HCT116 (cell line): ENCODE data around the gene CLDN9. TPM values are rescaled to one million over a fixed set of nuclear protein-coding genes. Genes with fewer than 3 reads are reported as not detected.

Source experiments
- ATAC-seq: fragments of 200-7000 bp; cut with Tn5 transposase; 2 replicates; pipeline ENCODE4 v1.9.1; 2020; ENCODE audit warnings: mild to moderate bottlenecking, moderate library complexity
- BruUV-seq: library from RNA; stranded (reverse); fragments of 400-500 nt; replicated peaks from 2 replicates; lab custom pipeline; 2021; lab: Mats Ljungman, UMichigan
- CTCF ChIA-PET: fragments of 300-600 bp; sonication (Branson Sonifier 250); formaldehyde crosslinking; loops from one replicate; lab custom pipeline; 2021; ENCODE audit warnings: antibody characterized with exemption; lab: Charles Lee
- POLR2A ChIA-PET: fragments of 300-600, 350-600 bp; sonication (Branson Sonifier 250); formaldehyde crosslinking; loops from one replicate; lab custom pipeline; 2021; ENCODE audit warnings: antibody characterized with exemption; lab: Charles Lee
- RAD21 ChIA-PET, 2 experiments: fragments of 300-600 bp; sonication (Branson Sonifier 250); formaldehyde crosslinking; loops; one replicate each; lab custom pipeline; 2023; ENCODE audit warnings: low total read pairs in 2 of 2; ENCODE audit not compliant: uncharacterized antibody in 2 of 2, unreplicated experiment in 2 of 2, low non-redundant PET in 1 of 2; lab: Charles Lee
- DNase-seq: peaks from one replicate; pipeline ENCODE4 v3.0.0-alpha.2; 2010; ENCODE audit warnings: low read depth, low spot score
- H2AFZ ChIP-seq: fragments of 200-600 bp; shearing (Covaris generic), sonication (generic); 2 replicates; pipeline ENCODE4 v1.6.1; 2017; ENCODE audit warnings: low read depth, mixed run types, mixed read lengths, antibody characterized with exemption, low read length; ENCODE audit not compliant: poor library complexity, severe bottlenecking
- H3K27ac ChIP-seq: 2 replicates; pipeline ENCODE4 v1.5.1; 2012; ENCODE audit warnings: low read depth, low read length
- H3K27me3 ChIP-seq: fragments of 200-600 bp; sonication (generic); 2 replicates; pipeline ENCODE4 v1.6.1; 2016; ENCODE audit warnings: mixed run types, low read length, mixed read lengths; ENCODE audit not compliant: insufficient read depth
- H3K36me3 ChIP-seq, 2 experiments: fragments of 200-500 bp in 1 of 2; fragments of 200-600 bp in 1 of 2; sonication (Bioruptor generic) in 1 of 2; sonication (generic) in 1 of 2; 2 replicates each; pipeline versions ENCODE4 v1.5.1 to v1.6.1; 2014 to 2016; ENCODE audit warnings: low read length in 2 of 2, inconsistent platforms in 1 of 2, mixed read lengths in 1 of 2, mixed run types in 1 of 2; ENCODE audit not compliant: insufficient read depth in 2 of 2, control insufficient read depth in 1 of 2
- H3K4me1 ChIP-seq, 2 experiments: fragments of 200-600 bp in 1 of 2; sonication (generic) in 1 of 2; 2 replicates each; pipeline versions ENCODE4 v1.5.1 to v1.6.1; 2012 to 2017; ENCODE audit warnings: low read length in 2 of 2, inconsistent platforms in 1 of 2, mild to moderate bottlenecking in 1 of 2, mixed read lengths in 1 of 2, mixed run types in 1 of 2, moderate library complexity in 1 of 2; ENCODE audit not compliant: insufficient read depth in 2 of 2, control insufficient read depth in 1 of 2
- H3K4me2 ChIP-seq: fragments of 200-600 bp; sonication (generic); 2 replicates; pipeline ENCODE4 v1.6.1; 2017; ENCODE audit warnings: mixed run types, low read length, mixed read lengths
- H3K4me3 ChIP-seq, 2 experiments: fragments of 200-600 bp in 1 of 2; sonication (generic) in 1 of 2; replicated peaks in 1 of 2; 2 replicates each; pipeline ENCODE4 v1.5.1; 2011 to 2016; ENCODE audit warnings: low read length in 2 of 2, control low read depth in 1 of 2, low read depth in 1 of 2, mild to moderate bottlenecking in 1 of 2, mixed read lengths in 1 of 2, mixed run types in 1 of 2
- H3K79me2 ChIP-seq: fragments of 200-600 bp; sonication (generic); 2 replicates; pipeline ENCODE4 v1.6.1; 2017; ENCODE audit warnings: mild to moderate bottlenecking, mixed run types, low read length, moderate library complexity, mixed read lengths; ENCODE audit not compliant: insufficient read depth
- H3K9ac ChIP-seq: fragments of 200-600 bp; sonication (generic); 2 replicates; pipeline ENCODE4 v1.6.1; 2016; ENCODE audit warnings: low read length, mixed read lengths
- H3K9me2 ChIP-seq: fragments of 200-600 bp; sonication (generic), shearing (Covaris generic); 2 replicates; pipeline ENCODE4 v1.6.1; 2017; ENCODE audit warnings: mixed run types, mild to moderate bottlenecking, moderate library complexity; ENCODE audit not compliant: insufficient read depth
- H3K9me3 ChIP-seq, 2 experiments: fragments of 200-500 bp in 1 of 2; fragments of 200-600 bp in 1 of 2; sonication (Bioruptor generic) in 1 of 2; sonication (generic) in 1 of 2; 2 replicates each; pipeline ENCODE4 v1.6.1; 2014 to 2017; ENCODE audit warnings: low read length in 2 of 2, mixed read lengths in 2 of 2, inconsistent platforms in 1 of 2, low read depth in 1 of 2, mild to moderate bottlenecking in 1 of 2, mixed run types in 1 of 2, moderate library complexity in 1 of 2; ENCODE audit not compliant: control insufficient read depth in 1 of 2, insufficient read depth in 1 of 2
- H4K20me1 ChIP-seq: fragments of 200-600 bp; sonication (generic), shearing (Covaris generic); 2 replicates; pipeline ENCODE4 v1.6.1; 2017; ENCODE audit warnings: mixed run types, mild to moderate bottlenecking, moderate library complexity; ENCODE audit not compliant: insufficient read depth
- CBX3 ChIP-seq: IDR thresholded peaks from 2 replicates; pipeline ENCODE4 v1.6.1; 2012; ENCODE audit warnings: low read depth
- ELF1 ChIP-seq: IDR thresholded peaks from 2 replicates; pipeline ENCODE4 v1.6.1; 2012; ENCODE audit warnings: low read depth, borderline replicate concordance
- EZH2 ChIP-seq: fragments of 200-600 bp; sonication (generic); IDR thresholded peaks from 2 replicates; pipeline ENCODE4 v1.6.1; 2017; ENCODE audit warnings: antibody characterized with exemption, mixed run types
- EZH2phosphoT487 ChIP-seq: fragments of 200-600 bp; IDR thresholded peaks from 2 replicates; pipeline ENCODE4 v1.6.1; 2018; ENCODE audit warnings: antibody characterized with exemption, borderline replicate concordance
- FOSL1 ChIP-seq: IDR thresholded peaks from 2 replicates; pipeline ENCODE4 v1.6.1; 2012; ENCODE audit warnings: low read depth
- JUND ChIP-seq: IDR thresholded peaks from 2 replicates; pipeline ENCODE4 v1.6.1; 2012
- POLR2AphosphoS5 ChIP-seq: IDR thresholded peaks from 2 replicates; pipeline ENCODE4 v1.6.1; 2011; ENCODE audit warnings: mild to moderate bottlenecking, low read depth, low read length, moderate library complexity
- SIN3A ChIP-seq: IDR thresholded peaks from 2 replicates; pipeline ENCODE4 v1.6.1; 2012; ENCODE audit warnings: low read depth
- SP1 ChIP-seq: IDR thresholded peaks from 2 replicates; pipeline ENCODE4 v1.6.1; 2012; ENCODE audit warnings: low read depth
- YY1 ChIP-seq: IDR thresholded peaks from 2 replicates; pipeline ENCODE4 v1.6.1; 2011; ENCODE audit warnings: low read length, low read depth, moderate library complexity, mild to moderate bottlenecking; ENCODE audit not compliant: insufficient replicate concordance; ENCODE audit errors: extremely low read depth
- ZNF274 ChIP-seq: fragments of 200-500 bp; sonication (Bioruptor generic); IDR thresholded peaks from 2 replicates; pipeline ENCODE4 v1.6.1; 2014; ENCODE audit warnings: mild to moderate bottlenecking, low read depth, low read length, inconsistent platforms
- intact Hi-C: fragments of 100-400 bp; cut with micrococcal nuclease; formaldehyde crosslinking; loops from 2 replicates; pipeline ENCODE4 v1.10.0; 2022
- total RNA-seq: library from RNA; stranded (reverse); gene quantifications from one replicate; pipeline ENCODE4 v1.2.1, GENCODE V29; 2021; ENCODE audit not compliant: unreplicated experiment
- TF ChIP-seq, protein P1 (sequence below): IDR thresholded peaks from 2 replicates; pipeline ENCODE4 v1.6.1; 2011; ENCODE audit warnings: mild to moderate bottlenecking, low read length, moderate library complexity; ENCODE audit not compliant: insufficient replicate concordance; ENCODE audit errors: extremely low read depth
- TF ChIP-seq, protein P2 (sequence below): IDR thresholded peaks from 2 replicates; pipeline ENCODE4 v1.6.1; 2012
- TF ChIP-seq, protein P3 (sequence below): IDR thresholded peaks from 2 replicates; pipeline ENCODE4 v1.6.1; 2012; ENCODE audit warnings: low read depth
- TF ChIP-seq, protein P4 (sequence below): IDR thresholded peaks from 2 replicates; pipeline ENCODE4 v1.6.1; 2012

The CLDN9 gene
- total RNA-seq, 1 experiment from 2014 or later: 0.76 TPM

DNA sequence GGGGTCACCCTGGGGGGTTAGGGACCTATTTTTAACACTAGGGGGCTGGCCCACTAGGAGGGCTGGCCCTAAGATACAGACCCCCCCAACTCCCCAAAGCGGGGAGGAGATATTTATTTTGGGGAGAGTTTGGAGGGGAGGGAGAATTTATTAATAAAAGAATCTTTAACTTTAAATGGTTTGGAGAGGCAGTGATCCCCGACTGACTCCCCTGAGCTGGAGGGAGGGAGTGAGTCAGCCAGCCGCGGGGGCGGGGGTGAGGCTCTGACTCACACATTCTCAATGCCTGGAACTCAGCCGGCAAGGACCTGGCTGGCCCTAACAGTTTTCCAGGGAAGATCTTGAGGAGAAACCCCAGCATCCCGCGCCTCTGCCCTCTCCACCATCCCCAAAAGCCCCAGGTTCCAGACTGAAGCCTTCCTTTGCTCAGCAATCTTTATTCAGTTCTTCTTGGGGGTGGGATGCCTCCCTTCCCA, 9.5 kb downstream of the CLDN9 start:
- peak; percentile 20 for ATAC-seq
- ChIA-PET RAD21 (no interaction called here), CTCF (interaction anchor here (1.7 to 6.1 kb wide), 4 partner anchors 9 to 39 kb away, joined by 5 to 39 read pairs (median 13); no protein-coding TSS in a partner anchor), POLR2A (interaction anchor here (1.3 to 8.2 kb wide), 12 partner anchors 8 to 867 kb away, joined by 4 to 188 read pairs (median 6); partner anchors contain the start of genes KREMEN2, PAQR4 and TRAF7)
- H3K27me3 ChIP-seq: no peaks in the 10 kb centered on the region
- peaks cover 8 to 30% of the 10 kb centered on the region in 2 experiments; a peak in 2 of 4 replicates for H3K36me3 ChIP-seq
- no peaks in the 10 kb centered on the region for H4K20me1 ChIP-seq
- TF ChIP-seq, protein P1, sequence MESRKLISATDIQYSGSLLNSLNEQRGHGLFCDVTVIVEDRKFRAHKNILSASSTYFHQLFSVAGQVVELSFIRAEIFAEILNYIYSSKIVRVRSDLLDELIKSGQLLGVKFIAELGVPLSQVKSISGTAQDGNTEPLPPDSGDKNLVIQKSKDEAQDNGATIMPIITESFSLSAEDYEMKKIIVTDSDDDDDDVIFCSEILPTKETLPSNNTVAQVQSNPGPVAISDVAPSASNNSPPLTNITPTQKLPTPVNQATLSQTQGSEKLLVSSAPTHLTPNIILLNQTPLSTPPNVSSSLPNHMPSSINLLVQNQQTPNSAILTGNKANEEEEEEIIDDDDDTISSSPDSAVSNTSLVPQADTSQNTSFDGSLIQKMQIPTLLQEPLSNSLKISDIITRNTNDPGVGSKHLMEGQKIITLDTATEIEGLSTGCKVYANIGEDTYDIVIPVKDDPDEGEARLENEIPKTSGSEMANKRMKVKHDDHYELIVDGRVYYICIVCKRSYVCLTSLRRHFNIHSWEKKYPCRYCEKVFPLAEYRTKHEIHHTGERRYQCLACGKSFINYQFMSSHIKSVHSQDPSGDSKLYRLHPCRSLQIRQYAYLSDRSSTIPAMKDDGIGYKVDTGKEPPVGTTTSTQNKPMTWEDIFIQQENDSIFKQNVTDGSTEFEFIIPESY: peak; percentile 11
- TF ChIP-seq, protein P2, sequence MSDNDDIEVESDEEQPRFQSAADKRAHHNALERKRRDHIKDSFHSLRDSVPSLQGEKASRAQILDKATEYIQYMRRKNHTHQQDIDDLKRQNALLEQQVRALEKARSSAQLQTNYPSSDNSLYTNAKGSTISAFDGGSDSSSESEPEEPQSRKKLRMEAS: no peak
- TF ChIP-seq SP1 (no peak), EZH2 (no peak), SIN3A (no peak), CBX3 (no peak), ELF1 (no peak), FOSL1 (no peak), JUND (no peak), POLR2AphosphoS5 (peak; percentile 63), YY1 (no peak), ZNF274 (no peak), EZH2phosphoT487 (no peak)
- TF ChIP-seq, protein P3, sequence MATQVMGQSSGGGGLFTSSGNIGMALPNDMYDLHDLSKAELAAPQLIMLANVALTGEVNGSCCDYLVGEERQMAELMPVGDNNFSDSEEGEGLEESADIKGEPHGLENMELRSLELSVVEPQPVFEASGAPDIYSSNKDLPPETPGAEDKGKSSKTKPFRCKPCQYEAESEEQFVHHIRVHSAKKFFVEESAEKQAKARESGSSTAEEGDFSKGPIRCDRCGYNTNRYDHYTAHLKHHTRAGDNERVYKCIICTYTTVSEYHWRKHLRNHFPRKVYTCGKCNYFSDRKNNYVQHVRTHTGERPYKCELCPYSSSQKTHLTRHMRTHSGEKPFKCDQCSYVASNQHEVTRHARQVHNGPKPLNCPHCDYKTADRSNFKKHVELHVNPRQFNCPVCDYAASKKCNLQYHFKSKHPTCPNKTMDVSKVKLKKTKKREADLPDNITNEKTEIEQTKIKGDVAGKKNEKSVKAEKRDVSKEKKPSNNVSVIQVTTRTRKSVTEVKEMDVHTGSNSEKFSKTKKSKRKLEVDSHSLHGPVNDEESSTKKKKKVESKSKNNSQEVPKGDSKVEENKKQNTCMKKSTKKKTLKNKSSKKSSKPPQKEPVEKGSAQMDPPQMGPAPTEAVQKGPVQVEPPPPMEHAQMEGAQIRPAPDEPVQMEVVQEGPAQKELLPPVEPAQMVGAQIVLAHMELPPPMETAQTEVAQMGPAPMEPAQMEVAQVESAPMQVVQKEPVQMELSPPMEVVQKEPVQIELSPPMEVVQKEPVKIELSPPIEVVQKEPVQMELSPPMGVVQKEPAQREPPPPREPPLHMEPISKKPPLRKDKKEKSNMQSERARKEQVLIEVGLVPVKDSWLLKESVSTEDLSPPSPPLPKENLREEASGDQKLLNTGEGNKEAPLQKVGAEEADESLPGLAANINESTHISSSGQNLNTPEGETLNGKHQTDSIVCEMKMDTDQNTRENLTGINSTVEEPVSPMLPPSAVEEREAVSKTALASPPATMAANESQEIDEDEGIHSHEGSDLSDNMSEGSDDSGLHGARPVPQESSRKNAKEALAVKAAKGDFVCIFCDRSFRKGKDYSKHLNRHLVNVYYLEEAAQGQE: no peak
- TF ChIP-seq, protein P4, sequence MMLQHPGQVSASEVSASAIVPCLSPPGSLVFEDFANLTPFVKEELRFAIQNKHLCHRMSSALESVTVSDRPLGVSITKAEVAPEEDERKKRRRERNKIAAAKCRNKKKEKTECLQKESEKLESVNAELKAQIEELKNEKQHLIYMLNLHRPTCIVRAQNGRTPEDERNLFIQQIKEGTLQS: no peak
- no TSS peak for BruUV-seq
- H3K79me2 ChIP-seq: peaks cover 26% of the 10 kb centered on the region; the same call in 1 of the 2 replicates
- H2AFZ ChIP-seq: no peak overlapping the region
- H3K9me2 ChIP-seq: no peaks in the 10 kb centered on the region
- H3K27ac ChIP-seq: peak overlapping the region; percentile 100
- peak overlapping the region; percentile 99 for H3K9ac ChIP-seq
- peak overlapping the region; percentile 86 for H3K4me2 ChIP-seq
- intact Hi-C loops: loop anchor here (5.0 kb wide), 2 partner anchors 40 to 865 kb away; partner anchors contain the start of genes PKMYT1 and TRAF7
- peak; percentile 82 for DNase-seq
- no peaks in the 10 kb centered on the region for H3K9me3 ChIP-seq
- peaks cover 27 to 59% of the 10 kb centered on the region in 2 experiments for H3K4me1 ChIP-seq
- peak overlapping the region; percentile 94 to 95 for H3K4me3 ChIP-seq
